Ishikawa (cell line): Measurements from ENCODE around the gene ROBO1.

ENCODE experiments used
- CEBPB ChIP-seq: IDR thresholded peaks from 2 replicates; pipeline ENCODE4 v1.6.1; 2012
- CREB1 ChIP-seq: IDR thresholded peaks from 2 replicates; pipeline ENCODE4 v1.6.1; 2012; ENCODE audit warnings: low read depth
- EP300 ChIP-seq: IDR thresholded peaks from 2 replicates; pipeline ENCODE4 v1.6.1; 2012; ENCODE audit warnings: borderline replicate concordance
- RAD21 ChIP-seq: IDR thresholded peaks from 2 replicates; pipeline ENCODE4 v1.6.1; 2012; ENCODE audit warnings: low read depth
- REST ChIP-seq: IDR thresholded peaks from 2 replicates; pipeline ENCODE4 v1.6.1; 2012; ENCODE audit warnings: low read depth, mild to moderate bottlenecking
- TAF1 ChIP-seq: IDR thresholded peaks from 2 replicates; pipeline ENCODE4 v1.6.1; 2012; ENCODE audit warnings: low read depth, mild to moderate bottlenecking
- YY1 ChIP-seq: IDR thresholded peaks from 2 replicates; pipeline ENCODE4 v1.6.1; 2012; ENCODE audit warnings: low read depth
- TF ChIP-seq, protein P1 (sequence below): IDR thresholded peaks from 2 replicates; pipeline ENCODE4 v1.6.1; 2012

GRCh38 chr3:79390352-79390751, 377.4 kb downstream of the ROBO1 start:
- TF ChIP-seq REST (no peak), TAF1 (no peak), EP300 (no peak), CEBPB (no peak), CREB1 (no peak), RAD21 (no peak), YY1 (no peak)
- TF ChIP-seq, protein P1, sequence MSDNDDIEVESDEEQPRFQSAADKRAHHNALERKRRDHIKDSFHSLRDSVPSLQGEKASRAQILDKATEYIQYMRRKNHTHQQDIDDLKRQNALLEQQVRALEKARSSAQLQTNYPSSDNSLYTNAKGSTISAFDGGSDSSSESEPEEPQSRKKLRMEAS, result no peak
